Stomach smooth muscle (tissue), 2 donors: Measurements from ENCODE around the gene TIMM50.

Experiments
- H3K27ac ChIP-seq: one replicate; pipeline ENCODE4 v1.7.0; 2013; ENCODE audit warnings: mild to moderate bottlenecking, low read length, inconsistent platforms
- H3K27me3 ChIP-seq, 2 donors: one replicate each; pipeline ENCODE4 v1.7.0; 2013; ENCODE audit warnings: low read length in 2 of 2; ENCODE audit not compliant: insufficient read depth in 2 of 2, control insufficient read depth in 1 of 2
- H3K36me3 ChIP-seq, 2 donors: one replicate each; pipeline ENCODE4 v1.7.0; 2013; ENCODE audit warnings: low read length in 2 of 2; ENCODE audit not compliant: control insufficient read depth in 2 of 2, insufficient read depth in 2 of 2
- H3K4me1 ChIP-seq: one replicate; pipeline ENCODE4 v1.7.0; 2013; ENCODE audit warnings: low read length; ENCODE audit not compliant: control insufficient read depth, insufficient read depth
- H3K4me3 ChIP-seq, 2 donors: one replicate each; pipeline ENCODE4 v1.7.0; 2013; ENCODE audit warnings: low read length in 2 of 2
- H3K9ac ChIP-seq, 2 donors: one replicate each; pipeline ENCODE4 v1.7.0; 2013; ENCODE audit warnings: low read length in 2 of 2, mild to moderate bottlenecking in 1 of 2
- H3K9me3 ChIP-seq, 2 donors: one replicate each; pipeline ENCODE4 v1.7.0; 2013; ENCODE audit warnings: low read length in 2 of 2; ENCODE audit not compliant: control insufficient read depth in 2 of 2
- donor health status: healthy.
- donor health status: Pancreatic carcinoma.

Gene TIMM50

DNA sequence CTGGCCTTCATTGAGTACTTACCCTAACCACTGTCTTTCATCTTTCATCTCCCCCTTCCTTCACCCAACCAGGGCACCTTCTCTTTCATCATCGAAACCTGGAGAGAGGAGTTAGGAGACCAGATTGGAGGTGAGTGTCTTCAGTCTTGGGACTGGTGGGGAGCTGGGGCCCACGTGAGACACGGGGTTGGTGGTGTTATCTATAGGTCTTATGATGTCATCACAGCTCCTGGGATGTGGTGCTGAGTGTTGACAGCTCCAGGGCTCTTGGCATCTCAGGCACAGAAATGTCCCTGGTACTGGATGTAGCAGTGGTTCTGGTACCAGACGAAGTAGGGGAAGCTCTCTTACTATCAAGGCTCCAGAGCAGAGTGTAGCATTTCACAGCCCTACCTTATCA lies 19.9 kb downstream of the TIMM50 start:
- H3K27me3 ChIP-seq: peaks cover 59 to 70% of the 10 kb centered on the region in 2 donors
- no peak overlapping the region for H3K4me3 ChIP-seq
- H3K36me3 ChIP-seq: no peaks in the 10 kb centered on the region
- no peaks in the 10 kb centered on the region for H3K9me3 ChIP-seq
- H3K27ac ChIP-seq: no peak overlapping the region
- no peak overlapping the region for H3K9ac ChIP-seq
- H3K4me1 ChIP-seq: peaks cover 20% of the 10 kb centered on the region

- Histone ChIP-seq H3K27ac (no peak overlapping the region), H3K27me3 (peaks cover 63 to 71% of the 10 kb centered on the region in 2 donors)
These were observed 20.7 kb downstream of the TIMM50 start for GRCh38 chr19:39501340-39501739.

DNA sequence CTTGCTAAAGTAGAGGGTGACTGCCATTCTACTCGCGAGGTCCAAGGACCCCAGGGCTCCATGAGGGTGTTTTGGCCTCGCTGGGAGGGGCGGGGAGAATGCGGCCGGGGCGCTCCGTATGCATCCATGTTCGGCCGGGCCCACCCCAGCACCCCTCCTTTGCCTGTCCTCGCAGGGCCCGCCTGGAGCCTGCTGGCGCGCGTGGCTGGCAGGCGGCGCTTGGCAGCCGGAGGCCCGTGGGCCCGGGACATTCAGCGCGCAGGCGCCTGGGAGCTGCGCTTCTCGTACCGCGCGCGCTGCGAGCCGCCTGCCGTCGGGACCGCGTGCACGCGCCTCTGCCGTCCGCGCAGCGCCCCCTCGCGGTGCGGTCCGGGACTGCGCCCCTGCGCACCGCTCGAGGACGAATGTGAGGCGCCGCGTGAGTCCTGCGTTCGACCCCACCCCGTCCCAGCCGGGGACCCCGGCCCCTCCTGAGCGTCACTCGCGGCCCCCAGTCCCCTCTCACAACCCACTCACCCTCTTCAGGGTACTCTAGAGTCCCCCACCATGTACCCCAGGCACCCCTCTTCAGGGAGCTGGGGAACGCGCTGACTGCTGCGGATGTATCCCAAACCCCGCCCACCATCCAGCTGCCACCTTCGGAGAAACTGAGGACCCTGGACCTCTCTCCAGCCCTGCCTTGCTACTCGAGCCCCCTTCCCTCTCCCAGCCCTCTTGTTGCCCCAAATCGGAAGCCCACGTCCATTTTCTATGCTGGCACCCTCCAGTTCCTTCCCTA lies 22.2 kb downstream of the TIMM50 start:
- Histone ChIP-seq H3K9ac (no peak overlapping the region), H3K9me3 (no peaks in the 10 kb centered on the region), H3K27me3 (peaks cover 65 to 76% of the 10 kb centered on the region in 2 donors), H3K4me1 (peaks cover 24% of the 10 kb centered on the region), H3K36me3 (no peaks in the 10 kb centered on the region), H3K27ac (no peak overlapping the region), H3K4me3 (peak overlapping the region in 1 of 2 donors; percentile 22)

More at GRCh38 chr19:39501340-39501739, 20.7 kb downstream of the TIMM50 start:
- H3K9me3 ChIP-seq: no peaks in the 10 kb centered on the region
- H3K4me3 ChIP-seq: no peak overlapping the region
- no peaks in the 10 kb centered on the region for H3K36me3 ChIP-seq
- H3K4me1 ChIP-seq: peaks cover 20% of the 10 kb centered on the region
- H3K9ac ChIP-seq: no peak overlapping the region

GRCh38 chr19:39506598-39506943 lies 25.9 kb downstream of the TIMM50 start:
- Histone ChIP-seq H3K36me3 (no peaks in the 10 kb centered on the region), H3K27me3 (peaks cover 56 to 62% of the 10 kb centered on the region in 2 donors), H3K4me3 (peak overlapping the region in 1 of 2 donors; percentile 61), H3K9ac (no peak overlapping the region), H3K4me1 (peaks cover 12% of the 10 kb centered on the region), H3K9me3 (no peaks in the 10 kb centered on the region), H3K27ac (no peak overlapping the region)

DNA sequence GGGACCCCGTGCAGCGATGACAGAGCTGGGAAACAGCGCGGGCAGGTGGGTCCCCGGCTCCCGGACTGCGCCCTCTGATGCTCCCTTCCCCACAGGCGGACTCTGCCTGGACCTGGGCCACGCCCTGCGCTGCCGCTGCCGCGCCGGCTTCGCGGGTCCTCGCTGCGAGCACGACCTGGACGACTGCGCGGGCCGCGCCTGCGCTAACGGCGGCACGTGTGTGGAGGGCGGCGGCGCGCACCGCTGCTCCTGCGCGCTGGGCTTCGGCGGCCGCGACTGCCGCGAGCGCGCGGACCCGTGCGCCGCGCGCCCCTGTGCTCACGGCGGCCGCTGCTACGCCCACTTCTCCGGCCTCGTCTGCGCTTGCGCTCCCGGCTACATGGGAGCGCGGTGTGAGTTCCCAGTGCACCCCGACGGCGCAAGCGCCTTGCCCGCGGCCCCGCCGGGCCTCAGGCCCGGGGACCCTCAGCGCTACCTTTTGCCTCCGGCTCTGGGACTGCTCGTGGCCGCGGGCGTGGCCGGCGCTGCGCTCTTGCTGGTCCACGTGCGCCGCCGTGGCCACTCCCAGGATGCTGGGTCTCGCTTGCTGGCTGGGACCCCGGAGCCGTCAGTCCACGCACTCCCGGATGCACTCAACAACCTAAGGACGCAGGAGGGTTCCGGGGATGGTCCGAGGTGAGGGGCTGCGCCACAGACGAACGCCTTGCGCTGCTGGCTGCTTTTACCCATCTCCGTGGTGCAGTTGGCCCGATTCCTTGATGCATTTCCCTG lies 26.5 kb downstream of the TIMM50 start:
- Histone ChIP-seq H3K27me3 (peaks cover 56 to 64% of the 10 kb centered on the region in 2 donors), H3K9me3 (no peaks in the 10 kb centered on the region), H3K4me3 (peak overlapping the region; percentile 38 to 61), H3K9ac (no peak overlapping the region), H3K27ac (no peak overlapping the region), H3K4me1 (peaks cover 12% of the 10 kb centered on the region), H3K36me3 (no peaks in the 10 kb centered on the region)

- peaks cover 58 to 64% of the 10 kb centered on the region in 2 donors for H3K27me3 ChIP-seq
- no peak overlapping the region for H3K9ac ChIP-seq
These were observed 27.2 kb downstream of the TIMM50 start for GRCh38 chr19:39507715-39508364.

GRCh38 chr19:39508629-39509028 lies 28.0 kb downstream of the TIMM50 start:
- H3K36me3 ChIP-seq: no peaks in the 10 kb centered on the region
- no peak overlapping the region for H3K27ac ChIP-seq
- no peak overlapping the region for H3K4me3 ChIP-seq
- H3K9me3 ChIP-seq: no peaks in the 10 kb centered on the region
- peaks cover 54 to 56% of the 10 kb centered on the region in 2 donors for H3K27me3 ChIP-seq
- peaks cover 6% of the 10 kb centered on the region for H3K4me1 ChIP-seq
- H3K9ac ChIP-seq: no peak overlapping the region

More at GRCh38 chr19:39507715-39508364, 27.2 kb downstream of the TIMM50 start:
- H3K27ac ChIP-seq: no peak overlapping the region
- no peaks in the 10 kb centered on the region for H3K9me3 ChIP-seq
- peak overlapping the region; percentile 38 to 61 for H3K4me3 ChIP-seq
- no peaks in the 10 kb centered on the region for H3K36me3 ChIP-seq
- peaks cover 9% of the 10 kb centered on the region for H3K4me1 ChIP-seq

DNA sequence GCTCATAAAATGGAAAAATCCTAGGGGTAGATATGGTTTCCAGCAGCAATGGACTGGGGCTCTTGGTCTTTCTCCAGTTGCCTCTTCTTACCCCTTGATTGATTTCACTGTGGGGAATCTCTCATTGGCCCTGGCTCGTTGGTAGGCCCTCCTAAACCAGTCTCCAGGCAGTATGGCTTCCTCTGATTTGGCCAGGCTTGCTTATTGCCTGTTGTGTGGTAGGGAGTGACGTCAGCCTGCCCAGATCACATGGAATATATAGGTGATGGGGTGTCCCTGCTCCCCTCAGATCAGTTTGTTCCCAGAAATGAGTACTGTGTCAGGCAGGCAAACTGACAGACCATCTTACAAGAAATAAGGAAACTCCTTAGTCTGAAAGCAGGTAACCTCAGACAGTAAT lies 28.6 kb downstream of the TIMM50 start:
- Histone ChIP-seq H3K27me3 (peaks cover 53 to 54% of the 10 kb centered on the region in 2 donors), H3K27ac (no peak overlapping the region), H3K36me3 (no peaks in the 10 kb centered on the region), H3K9ac (no peak overlapping the region), H3K4me1 (peaks cover 6% of the 10 kb centered on the region), H3K9me3 (no peaks in the 10 kb centered on the region), H3K4me3 (no peak overlapping the region)

DNA sequence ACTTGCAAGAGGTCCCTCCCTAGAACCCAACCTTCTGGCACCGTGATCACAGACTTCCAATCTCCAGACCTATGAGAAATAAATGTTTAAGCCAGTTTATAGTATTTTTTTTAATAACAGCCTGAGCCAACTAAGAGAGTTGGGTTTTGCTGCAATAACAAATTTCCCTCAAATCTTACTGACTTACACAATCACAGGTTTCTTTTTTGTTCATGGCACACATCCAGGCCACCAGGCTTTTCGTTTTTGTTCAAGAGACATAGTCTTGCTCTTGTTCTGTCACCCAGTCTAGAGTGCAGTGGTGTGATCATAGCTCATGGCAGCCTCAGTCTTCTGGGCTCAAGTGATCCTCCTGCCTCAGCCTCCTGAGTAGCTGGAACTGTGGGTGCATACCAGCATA lies 32.4 kb downstream of the TIMM50 start:
- Histone ChIP-seq H3K9ac (no peak overlapping the region), H3K4me1 (peaks cover 16% of the 10 kb centered on the region), H3K4me3 (no peak overlapping the region), H3K27ac (no peak overlapping the region), H3K36me3 (no peaks in the 10 kb centered on the region), H3K27me3 (peaks cover 41% of the 10 kb centered on the region in 2 donors), H3K9me3 (no peaks in the 10 kb centered on the region)

GRCh38 chr19:39514840-39515550 lies 34.4 kb downstream of the TIMM50 start, which contains the start of gene SELENOV:
TSS of gene SELENOV (plus strand) at chr19:39515139. CDS start at chr19:39515213, 74 bp downstream.
- peaks cover 16% of the 10 kb centered on the region for H3K4me1 ChIP-seq
- H3K9ac ChIP-seq: no peak within 1 kb of the TSS
- peaks cover 29% of the 10 kb centered on the region in 2 donors for H3K27me3 ChIP-seq
- no peaks in the 10 kb centered on the region for H3K36me3 ChIP-seq
- peak within 1 kb of the TSS; percentile 55 to 68 for H3K4me3 ChIP-seq
- H3K27ac ChIP-seq: no peak within 1 kb of the TSS
- no peaks in the 10 kb centered on the region for H3K9me3 ChIP-seq
